AG09309 (cell line): ENCODE data around the gene TUB.
A peak's percentile ranks its signal among the peaks of the same experiment; 100 is the strongest.

Source experiments
- DNase-seq: peaks from one replicate; pipeline ENCODE4 v3.0.0-alpha.2; 2010; ENCODE audit warnings: low read depth
- H3K4me3 ChIP-seq: 2 replicates; pipeline ENCODE4 v1.5.1; 2011; ENCODE audit warnings: mild to moderate bottlenecking, low read depth, low read length, moderate library complexity; ENCODE audit not compliant: control insufficient read depth
- TF ChIP-seq, protein P1 (sequence below): IDR thresholded peaks from 2 replicates; pipeline ENCODE4 v1.5.1; 2011; ENCODE audit warnings: mild to moderate bottlenecking, low read depth, low read length, inconsistent platforms; ENCODE audit not compliant: insufficient read depth, control insufficient read depth; ENCODE audit errors: missing control alignments

Gene TUB

DNA sequence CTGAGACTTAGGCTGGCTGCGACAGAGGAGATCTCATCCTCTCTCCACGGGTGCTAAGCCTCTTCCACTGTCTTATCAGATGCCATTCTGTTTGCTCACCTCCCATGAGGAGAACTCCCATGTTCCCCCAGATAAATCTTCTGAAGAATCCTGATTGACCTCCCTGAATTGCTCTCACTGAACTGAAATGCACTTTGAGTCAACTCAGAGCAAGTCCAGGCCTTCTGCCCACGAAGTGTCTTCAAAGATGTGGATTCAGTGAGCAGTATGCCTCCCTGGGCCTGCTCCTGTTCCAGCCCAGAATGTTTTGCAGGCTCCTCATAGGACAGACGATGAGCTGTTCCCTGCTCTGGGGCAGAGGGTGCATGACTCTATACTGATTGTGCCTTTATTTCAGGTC, 17.4 kb downstream of the TUB start:
- peak; percentile 40 for DNase-seq
- H3K4me3 ChIP-seq: no peak overlapping the region
- TF ChIP-seq, protein P1, sequence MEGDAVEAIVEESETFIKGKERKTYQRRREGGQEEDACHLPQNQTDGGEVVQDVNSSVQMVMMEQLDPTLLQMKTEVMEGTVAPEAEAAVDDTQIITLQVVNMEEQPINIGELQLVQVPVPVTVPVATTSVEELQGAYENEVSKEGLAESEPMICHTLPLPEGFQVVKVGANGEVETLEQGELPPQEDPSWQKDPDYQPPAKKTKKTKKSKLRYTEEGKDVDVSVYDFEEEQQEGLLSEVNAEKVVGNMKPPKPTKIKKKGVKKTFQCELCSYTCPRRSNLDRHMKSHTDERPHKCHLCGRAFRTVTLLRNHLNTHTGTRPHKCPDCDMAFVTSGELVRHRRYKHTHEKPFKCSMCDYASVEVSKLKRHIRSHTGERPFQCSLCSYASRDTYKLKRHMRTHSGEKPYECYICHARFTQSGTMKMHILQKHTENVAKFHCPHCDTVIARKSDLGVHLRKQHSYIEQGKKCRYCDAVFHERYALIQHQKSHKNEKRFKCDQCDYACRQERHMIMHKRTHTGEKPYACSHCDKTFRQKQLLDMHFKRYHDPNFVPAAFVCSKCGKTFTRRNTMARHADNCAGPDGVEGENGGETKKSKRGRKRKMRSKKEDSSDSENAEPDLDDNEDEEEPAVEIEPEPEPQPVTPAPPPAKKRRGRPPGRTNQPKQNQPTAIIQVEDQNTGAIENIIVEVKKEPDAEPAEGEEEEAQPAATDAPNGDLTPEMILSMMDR: no peak

- DNase-seq: no peak
- TF ChIP-seq, protein P1: no peak
- no peak overlapping the region for H3K4me3 ChIP-seq
These were observed 17.9 kb downstream of the TUB start for GRCh38 chr11:8098879-8099278.

GRCh38 chr11:8099291-8099899, 18.4 kb downstream of the TUB start:
- H3K4me3 ChIP-seq: no peak overlapping the region
- DNase-seq: peak; percentile 55
- TF ChIP-seq, protein P1: peak; percentile 80

DNA sequence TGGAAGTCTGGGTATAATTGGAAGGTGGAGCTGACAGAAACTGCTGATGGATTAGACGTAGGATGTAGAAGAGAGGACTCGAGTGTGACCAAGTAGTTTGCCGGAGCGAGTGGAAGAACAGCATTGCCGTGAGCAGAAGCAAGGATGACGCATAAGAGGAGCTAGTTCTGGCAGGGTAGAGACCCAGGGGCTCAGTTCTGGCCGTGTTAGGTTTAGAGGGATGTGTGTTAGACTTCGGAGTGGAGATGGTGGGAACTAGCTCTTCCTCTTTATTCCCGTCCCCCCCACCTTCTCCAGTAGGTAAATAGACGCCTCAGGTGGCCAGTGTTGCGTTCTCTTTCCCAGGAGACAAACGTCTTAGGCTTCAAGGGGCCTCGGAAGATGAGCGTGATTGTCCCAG, 19.1 kb downstream of the TUB start:
- no peak for DNase-seq
- no peak overlapping the region for H3K4me3 ChIP-seq
- TF ChIP-seq, protein P1: no peak

- H3K4me3 ChIP-seq: no peak overlapping the region
- TF ChIP-seq, protein P1: no peak
- DNase-seq: no peak
These were observed 19.6 kb downstream of the TUB start for GRCh38 chr11:8100605-8101004.

DNA sequence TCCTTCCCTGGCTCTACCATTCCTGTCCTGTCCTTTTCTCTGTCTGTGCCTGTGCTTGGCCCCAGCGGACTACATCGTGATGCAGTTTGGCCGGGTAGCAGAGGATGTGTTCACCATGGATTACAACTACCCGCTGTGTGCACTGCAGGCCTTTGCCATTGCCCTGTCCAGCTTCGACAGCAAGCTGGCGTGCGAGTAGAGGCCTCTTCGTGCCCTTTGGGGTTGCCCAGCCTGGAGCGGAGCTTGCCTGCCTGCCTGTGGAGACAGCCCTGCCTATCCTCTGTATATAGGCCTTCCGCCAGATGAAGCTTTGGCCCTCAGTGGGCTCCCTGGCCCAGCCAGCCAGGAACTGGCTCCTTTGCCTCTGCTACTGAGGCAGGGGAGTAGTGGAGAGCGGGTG, 20.4 kb downstream of the TUB start:
- DNase-seq: no peak
- H3K4me3 ChIP-seq: no peak overlapping the region
- TF ChIP-seq, protein P1: no peak
